Endothelial cell of umbilical vein (primary cell): Measurements from ENCODE around the gene SETD6. TPM values are rescaled to one million over a fixed set of nuclear protein-coding genes. Genes with fewer than 3 reads are reported as not detected.

ENCODE experiments used
- BruUV-seq: library from RNA; stranded (reverse); fragments of 400-500 nt; replicated peaks from 2 replicates; lab custom pipeline; 2021; lab: Mats Ljungman, UMichigan
- CTCF ChIA-PET: fragments of 300-600, 350-600 bp; sonication (Branson Sonifier 250); formaldehyde crosslinking; loops from one replicate; lab custom pipeline; 2021; ENCODE audit warnings: antibody characterized with exemption, inconsistent platforms; lab: Charles Lee
- POLR2A ChIA-PET: fragments of 300-600, 350-600 bp; sonication (Branson Sonifier 250); formaldehyde crosslinking; loops from one replicate; lab custom pipeline; 2021; ENCODE audit warnings: antibody characterized with exemption, inconsistent platforms; lab: Charles Lee
- DNase-seq: peaks from one replicate; pipeline ENCODE4 v3.0.0-alpha.2; 2011; ENCODE audit warnings: low read depth, low spot score
- FAIRE-seq: peaks from 2 replicates; lab custom pipeline; 2011; peaks lifted over from hg19 to GRCh38; lab: Jason Lieb, UNC
- H2AFZ ChIP-seq: 2 replicates; pipeline ENCODE4 v1.6.0; 2012; ENCODE audit warnings: low read depth, low read length, control low read depth, inconsistent platforms
- H3K27ac ChIP-seq: 2 replicates; pipeline ENCODE4 v1.5.1; 2011; ENCODE audit warnings: low read depth, mild to moderate bottlenecking, control low read depth, low read length, moderate library complexity; ENCODE audit not compliant: insufficient read depth
- H3K27me3 ChIP-seq, 2 experiments: 2 replicates each; pipeline versions ENCODE4 v1.6.0 to v1.6.1; 2011; ENCODE audit warnings: low read length in 2 of 2, mixed read lengths in 1 of 2; ENCODE audit not compliant: control insufficient read depth in 2 of 2, insufficient read depth in 2 of 2
- H3K36me3 ChIP-seq, 2 experiments: 2 replicates in 1 of 2; 3 replicates in 1 of 2; pipeline ENCODE4 v1.5.1; 2011; ENCODE audit warnings: low read length in 2 of 2, mild to moderate bottlenecking in 1 of 2, moderate library complexity in 1 of 2; ENCODE audit not compliant: control insufficient read depth in 2 of 2, insufficient read depth in 2 of 2; ENCODE audit errors: extremely low read depth in 1 of 2
- H3K4me1 ChIP-seq: 3 replicates; pipeline ENCODE4 v1.5.1; 2011; ENCODE audit warnings: mild to moderate bottlenecking, low read length; ENCODE audit not compliant: control insufficient read depth, insufficient read depth; ENCODE audit errors: extremely low read depth
- H3K4me2 ChIP-seq: 2 replicates; pipeline ENCODE4 v1.6.1; 2011; ENCODE audit warnings: low read length, control low read depth, mixed read lengths; ENCODE audit not compliant: insufficient read depth
- H3K4me3 ChIP-seq, 3 experiments: fragments of 200-600 bp in 1 of 3; sonication (generic), shearing (Covaris generic) in 1 of 3; replicated peaks in 1 of 3; 2 replicates each; pipeline ENCODE4 v1.5.1; 2011 to 2016; ENCODE audit warnings: control low read depth in 3 of 3, low read length in 3 of 3, mild to moderate bottlenecking in 2 of 3, inconsistent platforms in 1 of 3, low read depth in 1 of 3, moderate library complexity in 1 of 3; ENCODE audit not compliant: insufficient read depth in 1 of 3
- H3K79me2 ChIP-seq: 2 replicates; pipeline ENCODE4 v1.6.0; 2012; ENCODE audit warnings: low read length, inconsistent platforms; ENCODE audit not compliant: control insufficient read depth, insufficient read depth
- H3K9ac ChIP-seq: replicated peaks from 2 replicates; pipeline ENCODE3; 2011; ENCODE audit warnings: low read length, control low read depth; ENCODE audit not compliant: insufficient read depth; ENCODE audit errors: extremely low read depth
- H3K9me1 ChIP-seq: replicated peaks from 3 replicates; pipeline ENCODE4 v1.6.0; 2011; ENCODE audit warnings: mild to moderate bottlenecking, low read length; ENCODE audit not compliant: control insufficient read depth, insufficient read depth; ENCODE audit errors: extremely low read depth
- H3K9me3 ChIP-seq: replicated peaks from 2 replicates; pipeline ENCODE4 v1.5.1; 2012; ENCODE audit warnings: low read length, inconsistent platforms; ENCODE audit not compliant: control insufficient read depth, insufficient read depth
- H4K20me1 ChIP-seq: replicated peaks from 2 replicates; pipeline ENCODE3; 2011; ENCODE audit warnings: mild to moderate bottlenecking, low read length; ENCODE audit not compliant: control insufficient read depth, insufficient read depth; ENCODE audit errors: extremely low read depth
- CTCF ChIP-seq, 2 donors: IDR thresholded peaks; 1 replicate in 1 of 2; 2 replicates in 1 of 2; pipeline ENCODE4 v1.5.1; 2011; ENCODE audit warnings: low read length in 2 of 2, mild to moderate bottlenecking in 2 of 2, moderate library complexity in 2 of 2, control low read depth in 1 of 2, inconsistent platforms in 1 of 2, low read depth in 1 of 2; ENCODE audit not compliant: insufficient read depth in 1 of 2; ENCODE audit errors: extremely low read depth in 1 of 2
- EZH2 ChIP-seq: IDR thresholded peaks from 2 replicates; pipeline ENCODE4 v1.6.1; 2012; ENCODE audit warnings: borderline replicate concordance, low read depth, mild to moderate bottlenecking, moderate library complexity, low read length, inconsistent platforms; ENCODE audit not compliant: severe bottlenecking
- FOS ChIP-seq: IDR thresholded peaks from 2 replicates; pipeline ENCODE4 v1.6.1; 2011; ENCODE audit warnings: mild to moderate bottlenecking, low read length, moderate library complexity, borderline replicate concordance; ENCODE audit not compliant: insufficient read depth
- GATA2 ChIP-seq: IDR thresholded peaks from 2 replicates; pipeline ENCODE4 v1.7.0; 2011; ENCODE audit warnings: low read depth, mild to moderate bottlenecking, moderate library complexity, mixed read lengths, low read length; ENCODE audit not compliant: insufficient read length, insufficient read depth
- JUN ChIP-seq: IDR thresholded peaks from 2 replicates; pipeline ENCODE4 v1.6.1; 2011; ENCODE audit warnings: borderline replicate concordance, low read depth; ENCODE audit not compliant: insufficient read length, insufficient read depth
- MAX ChIP-seq: IDR thresholded peaks from 2 replicates; pipeline ENCODE4 v1.6.1; 2011; ENCODE audit not compliant: insufficient read depth, insufficient read length
- MYC ChIP-seq: IDR thresholded peaks from one replicate; pipeline ENCODE4 v1.6.1; 2011; ENCODE audit warnings: mild to moderate bottlenecking, low read depth, low read length
- POLR2A ChIP-seq: IDR thresholded peaks from 2 replicates; pipeline ENCODE4 v1.6.1; 2012; ENCODE audit warnings: low read depth, mild to moderate bottlenecking, control low read depth, low read length
- POLR2AphosphoS5 ChIP-seq: IDR thresholded peaks from 2 replicates; pipeline ENCODE4 v1.6.1; 2012; ENCODE audit warnings: low read depth, mild to moderate bottlenecking, control low read depth, low read length, moderate library complexity; ENCODE audit not compliant: insufficient read depth
- dilution Hi-C: fragments of 300-500 bp; cut with MboI; formaldehyde crosslinking; loops from one replicate; pipeline ENCODE4 v1.15.0; 2019; ENCODE audit warnings: low sequenced_read_pairs; ENCODE audit not compliant: extremely low pct_ligation_motif_present
- intact Hi-C: fragments of 100-400 bp; cut with micrococcal nuclease; formaldehyde crosslinking; loops from one replicate; pipeline ENCODE4 v1.10.0; 2022
- polyA plus RNA-seq, 4 experiments: library from polyadenylated mRNA; depleted of rRNA in 3 of 4; stranded (reverse) in 3 of 4; unstranded in 1 of 4; fragments of >200 nt; gene quantifications; 2 replicates each; pipeline versions ENCODE4 v1.2.1 to v1.2.3, GENCODE V29; 2011 to 2012; ENCODE audit warnings: missing spikeins in 1 of 4
- total RNA-seq: library from RNA; stranded (reverse); gene quantifications from 2 replicates; pipeline ENCODE4 v1.2.3, GENCODE V29; 2021

The SETD6 gene
- total and polyA plus RNA-seq, 2 donors (not counting 3 experiments of a cell fraction or from before 2014, with no cell fraction given): 10.2 to 16.4 TPM

GRCh38 chr16:58543685-58544084 lies 28.4 kb downstream of the SETD6 start:
- Histone ChIP-seq H3K9ac (no peak overlapping the region), H3K4me2 (no peak overlapping the region), H3K4me1 (no peaks in the 10 kb centered on the region), H3K9me3 (no peaks in the 10 kb centered on the region), H3K79me2 (no peaks in the 10 kb centered on the region), H3K36me3 (peaks cover 28 to 54% of the 10 kb centered on the region in 2 experiments), H3K27me3 (no peaks in the 10 kb centered on the region), H3K4me3 (no peak overlapping the region), H3K9me1 (no peaks in the 10 kb centered on the region), H3K27ac (no peak overlapping the region), H4K20me1 (no peaks in the 10 kb centered on the region), H2AFZ (no peak overlapping the region)
- TF ChIP-seq FOS: no peak
- TF ChIP-seq POLR2AphosphoS5: no peak
- TF ChIP-seq POLR2A: no peak
- TF ChIP-seq CTCF (IDR thresholded peaks at IDR 0.05; ENCODE audit: extremely low read depth in 1 of 2, insufficient read depth in 1 of 2, low read depth in 1 of 2, low read length in 2 of 2): no peak
- no peak for TF ChIP-seq EZH2
- TF ChIP-seq MYC: no peak
- TF ChIP-seq GATA2: no peak
- TF ChIP-seq JUN: no peak
- TF ChIP-seq MAX: no peak
- FAIRE-seq: no peak
- BruUV-seq: no TSS peak
- dilution Hi-C loops: no loop called here
- intact Hi-C loops: loop anchor here (5.0 kb wide), 1 partner anchor 34 kb away; no protein-coding TSS in a partner anchor
- DNase-seq: no peak
- CTCF ChIA-PET: interaction anchor here (2.6 kb wide), 1 partner anchor 213 kb away, joined by 10 read pairs; no protein-coding TSS in a partner anchor
- POLR2A ChIA-PET: interaction anchor here (0.6 kb wide), 1 partner anchor 22 kb away, joined by 3 read pairs; no protein-coding TSS in a partner anchor
